Body of pancreas (tissue), 4 donors: ENCODE data around the gene ADAM33. TPM values are rescaled to one million over a fixed set of nuclear protein-coding genes. Genes with fewer than 3 reads are reported as not detected.
A peak's percentile ranks its signal among the peaks of the same experiment; 100 is the strongest.

ENCODE experiments used
- ATAC-seq: fragments of 150-250 bp; one replicate; pipeline ENCODE4 v1.9.1; 2016
- DNase-seq, 4 donors: peaks; one replicate each; pipeline ENCODE4 v3.0.0-alpha.2; 2019
- H3K27ac ChIP-seq, 4 donors: fragments of 200-600 bp; sonication (generic); 1 replicate in 3 of 4; 2 replicates in 1 of 4; pipeline versions ENCODE4 v1.5.1 to v1.6.1; 2016 to 2019; ENCODE audit warnings: mild to moderate bottlenecking in 1 of 4, mixed read lengths in 1 of 4, moderate library complexity in 1 of 4
- H3K27me3 ChIP-seq, 2 donors: fragments of 200-600 bp; sonication (generic); one replicate each; pipeline ENCODE4 v1.6.0; 2016; ENCODE audit warnings: mild to moderate bottlenecking in 1 of 2
- H3K36me3 ChIP-seq, 2 donors: fragments of 200-600 bp; sonication (generic); replicated peaks in 1 of 2; 2 replicates each; pipeline ENCODE4 v1.5.1; 2016; ENCODE audit warnings: low read depth in 2 of 2; ENCODE audit not compliant: insufficient read depth in 1 of 2
- H3K4me1 ChIP-seq: fragments of 200-600 bp; sonication (generic); one replicate; pipeline ENCODE4 v1.6.0; 2016
- H3K4me3 ChIP-seq, 2 donors: fragments of 200-600 bp; sonication (generic); 1 replicate in 1 of 2; 2 replicates in 1 of 2; pipeline ENCODE4 v1.5.1; 2016 to 2019
- H3K9me3 ChIP-seq, 3 donors: fragments of 200-600 bp; sonication (generic); 1 replicate in 2 of 3; 2 replicates in 1 of 3; pipeline ENCODE4 v1.5.1; 2016
- POLR2A ChIP-seq, 3 donors: fragments of 450-650 bp; IDR thresholded peaks; one replicate each; pipeline ENCODE4 v1.6.1; 2016; ENCODE audit warnings: antibody characterized with exemption in 3 of 3, mild to moderate bottlenecking in 2 of 3
- WGBS, 2 donors: methylation state at CpG; one replicate each; pipeline ENCODE4 v1.1.5; 2017; 5-methylcytosine and 5-hydroxymethylcytosine counted together
- intact Hi-C: fragments of 100-400 bp; cut with DNase I; formaldehyde crosslinking; loops from one replicate; pipeline ENCODE4 v1.15.1; 2023
- total RNA-seq, 2 donors: library from RNA; depleted of rRNA; stranded (reverse); fragments of >200 nt; gene quantifications; one replicate each; pipeline ENCODE4 v1.1.0, GENCODE V29; 2016
- TF ChIP-seq, protein P1 (sequence below), 7 experiments: fragments of 450-650 bp in 4 of 7; fragments of 200-600 bp in 3 of 7; sonication (generic) in 3 of 7; IDR thresholded peaks; one replicate each; pipeline ENCODE4 v1.5.1; 2016 to 2019; ENCODE audit warnings: antibody characterized with exemption in 7 of 7

The ADAM33 gene
- total RNA-seq, 2 donors from 2014 or later, result 11.2 to 29.0 TPM

DNA sequence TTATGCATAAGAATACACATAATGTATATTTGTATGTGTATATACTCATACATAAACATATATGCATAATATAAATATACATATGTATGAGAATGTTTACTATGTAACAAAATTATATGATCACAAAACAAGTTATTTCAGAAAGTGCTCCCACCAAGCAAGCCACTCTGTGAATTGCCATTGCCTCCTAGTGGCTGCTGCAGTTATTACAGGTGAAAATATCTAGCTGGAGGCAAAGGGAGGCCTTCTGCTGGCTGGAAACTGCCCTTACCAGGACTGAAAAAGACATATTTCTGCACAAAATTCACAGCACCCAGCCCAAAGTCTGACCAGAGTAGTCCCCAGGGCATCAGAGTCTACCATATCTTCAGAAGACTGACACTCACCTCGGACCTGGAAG, 14.4 kb upstream of the ADAM33 start:
- no peaks in the 10 kb centered on the region for H3K4me1 ChIP-seq
- no peaks in the 10 kb centered on the region for H3K36me3 ChIP-seq
- H3K27ac ChIP-seq, result no peak overlapping the region
- H3K4me3 ChIP-seq, result no peak overlapping the region
- TF ChIP-seq, protein P1, sequence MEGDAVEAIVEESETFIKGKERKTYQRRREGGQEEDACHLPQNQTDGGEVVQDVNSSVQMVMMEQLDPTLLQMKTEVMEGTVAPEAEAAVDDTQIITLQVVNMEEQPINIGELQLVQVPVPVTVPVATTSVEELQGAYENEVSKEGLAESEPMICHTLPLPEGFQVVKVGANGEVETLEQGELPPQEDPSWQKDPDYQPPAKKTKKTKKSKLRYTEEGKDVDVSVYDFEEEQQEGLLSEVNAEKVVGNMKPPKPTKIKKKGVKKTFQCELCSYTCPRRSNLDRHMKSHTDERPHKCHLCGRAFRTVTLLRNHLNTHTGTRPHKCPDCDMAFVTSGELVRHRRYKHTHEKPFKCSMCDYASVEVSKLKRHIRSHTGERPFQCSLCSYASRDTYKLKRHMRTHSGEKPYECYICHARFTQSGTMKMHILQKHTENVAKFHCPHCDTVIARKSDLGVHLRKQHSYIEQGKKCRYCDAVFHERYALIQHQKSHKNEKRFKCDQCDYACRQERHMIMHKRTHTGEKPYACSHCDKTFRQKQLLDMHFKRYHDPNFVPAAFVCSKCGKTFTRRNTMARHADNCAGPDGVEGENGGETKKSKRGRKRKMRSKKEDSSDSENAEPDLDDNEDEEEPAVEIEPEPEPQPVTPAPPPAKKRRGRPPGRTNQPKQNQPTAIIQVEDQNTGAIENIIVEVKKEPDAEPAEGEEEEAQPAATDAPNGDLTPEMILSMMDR (IDR thresholded peaks at IDR 0.05), result peak in 4 of 7 experiments; percentile 4 to 16 (median 12)
- TF ChIP-seq POLR2A (IDR thresholded peaks at IDR 0.05), result no peak
- no peaks in the 10 kb centered on the region for H3K27me3 ChIP-seq
- WGBS, 2 donors, result 85% methylated on average over 1 of the region's 1 CpG; no CpG with 5 or more reads in 1 of the 2 donors
- no peak for DNase-seq
- no peak for ATAC-seq
- intact Hi-C loops, result no loop called here
- no peaks in the 10 kb centered on the region for H3K9me3 ChIP-seq

GRCh38 chr20:3694864-3695263, 13.1 kb upstream of the ADAM33 start:
- Histone ChIP-seq H3K27ac (no peak overlapping the region), H3K9me3 (no peaks in the 10 kb centered on the region), H3K4me3 (no peak overlapping the region), H3K4me1 (no peaks in the 10 kb centered on the region), H3K36me3 (no peaks in the 10 kb centered on the region), H3K27me3 (no peaks in the 10 kb centered on the region)
- intact Hi-C loops, result no loop called here
- no peak for ATAC-seq
- no peak for DNase-seq
- TF ChIP-seq, protein P1 (IDR thresholded peaks at IDR 0.05), result no peak
- no peak for TF ChIP-seq POLR2A (IDR thresholded peaks at IDR 0.05)
- 91 to 92% methylated on average over 4 to 5 of the region's 5 CpGs for WGBS, 2 donors

DNA sequence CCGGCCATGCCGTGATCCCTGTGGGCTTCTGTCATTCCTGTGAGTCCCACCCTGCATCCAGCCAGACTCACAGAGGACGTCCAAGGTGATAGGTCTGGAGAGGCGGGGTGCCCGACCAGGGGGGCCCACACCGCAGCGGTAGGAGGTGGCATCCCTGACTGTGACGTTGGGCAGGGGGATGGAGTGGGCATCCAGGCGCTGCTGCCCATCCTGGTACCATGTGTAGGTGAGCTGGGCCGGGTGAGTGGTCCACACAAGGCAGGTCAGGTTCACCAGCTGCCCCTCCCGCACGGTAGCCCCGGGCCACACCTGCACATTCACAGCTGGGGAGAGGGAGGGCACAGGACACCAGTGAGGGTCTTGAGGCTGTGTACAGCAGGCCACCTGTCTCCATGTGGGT, 11.6 kb upstream of the ADAM33 start:
- H3K27me3 ChIP-seq, result no peaks in the 10 kb centered on the region
- intact Hi-C loops, result no loop called here
- 70 to 71% methylated on average over 8 to 11 of the region's 13 CpGs for WGBS, 2 donors

GRCh38 chr20:3692706-3693294, 11.0 kb upstream of the ADAM33 start:
- DNase-seq, result no peak
- no peak overlapping the region for H3K4me3 ChIP-seq
- no peak overlapping the region for H3K27ac ChIP-seq
- H3K9me3 ChIP-seq, result no peaks in the 10 kb centered on the region
- no peak for ATAC-seq
- no peaks in the 10 kb centered on the region for H3K27me3 ChIP-seq
- H3K36me3 ChIP-seq, result no peaks in the 10 kb centered on the region
- H3K4me1 ChIP-seq, result no peaks in the 10 kb centered on the region
- intact Hi-C loops, result no loop called here
- 92% methylated on average over 22 of the region's 23 CpGs; no CpG with 5 or more reads in 1 of the 2 donors for WGBS, 2 donors
- TF ChIP-seq, protein P1 (IDR thresholded peaks at IDR 0.05), result no peak
- no peak for TF ChIP-seq POLR2A (IDR thresholded peaks at IDR 0.05)

More for the DNA sequence above, 11.6 kb upstream of the ADAM33 start:
- ATAC-seq, result no peak
- Histone ChIP-seq H3K4me1 (no peaks in the 10 kb centered on the region), H3K4me3 (no peak overlapping the region), H3K27ac (no peak overlapping the region), H3K9me3 (no peaks in the 10 kb centered on the region), H3K36me3 (no peaks in the 10 kb centered on the region)
- DNase-seq, result no peak
- TF ChIP-seq, protein P1 (IDR thresholded peaks at IDR 0.05), result no peak
- no peak for TF ChIP-seq POLR2A (IDR thresholded peaks at IDR 0.05)

DNA sequence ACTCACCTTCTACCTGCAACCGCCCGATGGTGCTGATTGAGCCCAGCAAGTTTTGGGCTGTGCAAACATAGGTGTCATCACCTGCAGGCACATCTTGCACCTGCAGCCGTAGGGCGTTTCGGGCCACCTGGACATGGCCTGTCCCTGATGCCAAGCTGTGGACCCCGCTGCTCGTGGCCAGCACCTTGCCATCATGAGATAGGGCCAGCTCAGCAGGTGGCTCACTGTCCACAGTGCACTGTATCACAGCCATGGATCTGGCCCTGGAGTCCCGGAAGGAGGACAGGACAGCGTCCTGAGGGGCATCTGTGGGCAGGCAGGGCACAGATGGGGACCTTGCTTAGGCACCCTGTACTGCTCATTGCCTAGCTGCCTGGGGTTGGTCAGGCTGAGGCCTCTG, 10.1 kb upstream of the ADAM33 start:
- intact Hi-C loops, result no loop called here
- DNase-seq, result no peak

More for the DNA sequence above, 10.1 kb upstream of the ADAM33 start:
- no peak for ATAC-seq
- Histone ChIP-seq H3K4me3 (no peak overlapping the region), H3K27me3 (no peaks in the 10 kb centered on the region), H3K9me3 (no peaks in the 10 kb centered on the region), H3K4me1 (no peaks in the 10 kb centered on the region), H3K27ac (no peak overlapping the region), H3K36me3 (no peaks in the 10 kb centered on the region)
- WGBS, 2 donors, result 70 to 90% methylated on average over 2 to 9 of the region's 9 CpGs
- TF ChIP-seq, protein P1 (IDR thresholded peaks at IDR 0.05), result no peak
- no peak for TF ChIP-seq POLR2A (IDR thresholded peaks at IDR 0.05)
